ENCODE results near the gene BCL11A.

Gene BCL11A

GRCh38 chr2:60456115-60456770 is 97.2 kb downstream of the BCL11A start:
- no peak for DNase-seq

DNA sequence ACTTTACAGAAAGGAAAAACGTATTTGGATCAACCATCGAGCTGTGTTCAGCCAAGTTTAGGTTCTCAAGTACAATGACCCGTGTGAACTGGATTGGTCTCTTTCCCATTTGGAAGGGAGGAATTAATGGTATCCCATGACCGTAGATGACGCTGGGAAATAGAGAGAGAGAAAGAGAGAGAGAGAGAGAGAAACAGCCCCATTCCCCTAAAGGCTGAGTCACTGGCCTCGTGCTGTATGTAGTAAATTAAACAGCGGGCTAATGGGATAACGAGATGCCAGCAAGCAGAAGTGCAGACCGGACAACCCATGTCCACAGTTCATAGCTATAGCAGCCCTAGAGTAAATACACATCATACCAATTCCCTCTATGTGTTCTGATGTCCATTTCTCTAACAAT is 99.6 kb downstream of the BCL11A start:
- DNase-seq = no peak

GRCh38 chr2:60453301-60453700 is 100.2 kb downstream of the BCL11A start:
- DNase-seq = no peak

GRCh38 chr2:60450488-60450887 is 103.0 kb downstream of the BCL11A start:
- no peak for DNase-seq

- no peak for DNase-seq
Observed at GRCh38 chr2:60447943-60448342, 105.5 kb downstream of the BCL11A start.

DNA sequence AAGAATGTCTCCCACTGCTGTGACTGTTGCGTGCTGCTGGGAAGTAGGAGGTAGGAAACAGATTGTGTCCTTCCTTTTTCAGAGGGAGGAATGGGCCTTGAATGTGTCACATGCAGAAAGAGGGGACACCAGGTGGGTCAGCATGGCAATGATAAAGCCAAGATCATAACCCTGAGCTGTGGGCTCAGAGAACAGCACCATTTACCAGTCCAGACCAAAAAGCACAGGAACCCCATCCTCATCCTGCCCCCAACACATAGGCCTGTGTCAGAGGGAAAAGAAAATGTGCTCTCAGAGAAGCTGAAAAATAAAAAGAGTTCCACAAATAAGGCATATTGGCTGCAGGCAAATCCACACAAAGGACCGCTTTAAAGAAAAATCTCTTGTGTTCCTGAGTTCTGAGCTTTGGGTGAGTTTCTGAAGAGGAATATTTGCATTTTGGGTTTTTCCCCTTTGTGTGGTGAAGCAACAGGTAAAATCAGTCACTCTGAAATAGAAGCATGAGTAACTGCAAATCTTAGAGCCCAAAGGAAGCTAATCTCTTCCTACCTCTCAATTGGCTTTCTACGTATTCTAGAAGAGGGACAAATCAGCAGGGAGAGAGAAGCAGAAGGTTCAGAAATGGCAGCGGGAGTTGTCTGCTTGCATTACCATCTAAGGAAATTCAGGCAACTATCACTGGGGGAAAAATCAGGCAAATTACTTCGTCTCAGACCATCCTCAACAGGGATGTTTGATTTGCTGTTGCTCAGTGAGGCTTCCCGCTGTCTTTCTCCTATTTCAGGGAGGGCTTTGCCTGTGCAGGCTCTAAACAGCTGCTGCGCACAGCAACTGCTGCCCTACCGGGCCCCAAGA is 106.8 kb downstream of the BCL11A start:
- no peak for DNase-seq

DNA sequence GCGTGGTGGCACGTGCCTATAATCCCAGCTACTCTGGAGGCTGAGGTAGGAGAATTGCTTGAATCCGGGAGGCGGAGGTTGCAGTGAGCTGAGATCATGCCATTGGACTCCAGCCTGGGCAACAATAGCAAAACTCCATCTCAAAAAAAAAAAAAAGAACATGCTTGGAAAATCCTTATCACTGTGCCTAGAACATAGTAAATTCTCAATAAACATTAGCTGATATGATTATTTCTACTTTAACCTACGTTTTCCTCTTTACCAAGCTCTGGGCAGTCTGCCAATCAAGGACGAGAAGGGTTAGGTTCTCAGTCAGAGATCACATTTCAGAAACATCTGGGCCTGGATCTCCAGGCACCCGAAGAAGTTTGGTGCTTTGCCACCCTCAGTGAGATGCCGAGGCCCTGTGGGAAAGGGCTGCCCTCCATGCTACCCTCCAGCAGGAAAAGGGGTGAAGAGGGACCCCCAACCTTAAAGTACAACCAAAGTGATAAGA is 107.7 kb downstream of the BCL11A start:
- no peak for DNase-seq

- DNase-seq = no peak
Observed at GRCh38 chr2:60442608-60443007, 110.8 kb downstream of the BCL11A start.

DNA sequence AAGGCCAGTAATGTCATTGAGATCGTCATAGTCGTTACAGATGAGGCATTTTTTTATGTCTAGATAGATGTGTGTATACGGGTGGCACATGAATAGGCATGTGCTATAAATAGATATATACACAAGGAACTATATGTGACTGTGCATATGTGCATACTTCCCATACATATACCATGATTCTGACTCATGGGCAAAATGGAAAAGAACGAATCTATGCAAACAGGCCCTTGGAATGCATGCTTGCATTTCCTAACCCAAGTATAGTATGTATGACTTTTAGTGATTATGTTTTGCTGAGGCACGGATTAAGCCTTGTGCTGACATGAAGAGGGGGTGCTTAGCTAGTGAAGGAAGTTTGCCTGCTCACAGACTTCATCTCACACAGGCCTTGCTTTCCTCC is 111.7 kb downstream of the BCL11A start:
- no peak for DNase-seq

DNA sequence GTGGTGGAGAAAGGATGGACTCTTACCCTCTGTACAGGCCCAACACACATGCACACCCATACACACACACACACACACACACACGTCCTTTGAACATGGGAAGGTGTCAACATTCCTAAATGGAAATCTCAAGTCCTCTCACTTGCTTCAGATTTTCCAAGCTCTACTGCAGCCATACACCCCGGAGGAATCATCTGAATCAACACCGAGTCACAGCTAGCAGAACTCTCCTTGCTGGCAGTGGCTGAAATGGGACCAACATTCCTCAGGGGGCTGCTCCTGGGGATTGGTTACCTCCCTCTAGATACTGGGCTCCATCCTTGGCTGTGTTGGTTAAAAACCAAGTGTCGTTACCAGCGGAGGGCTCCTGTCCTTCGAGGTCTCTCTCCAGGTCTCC is 112.7 kb downstream of the BCL11A start:
- DNase-seq = no peak

DNA sequence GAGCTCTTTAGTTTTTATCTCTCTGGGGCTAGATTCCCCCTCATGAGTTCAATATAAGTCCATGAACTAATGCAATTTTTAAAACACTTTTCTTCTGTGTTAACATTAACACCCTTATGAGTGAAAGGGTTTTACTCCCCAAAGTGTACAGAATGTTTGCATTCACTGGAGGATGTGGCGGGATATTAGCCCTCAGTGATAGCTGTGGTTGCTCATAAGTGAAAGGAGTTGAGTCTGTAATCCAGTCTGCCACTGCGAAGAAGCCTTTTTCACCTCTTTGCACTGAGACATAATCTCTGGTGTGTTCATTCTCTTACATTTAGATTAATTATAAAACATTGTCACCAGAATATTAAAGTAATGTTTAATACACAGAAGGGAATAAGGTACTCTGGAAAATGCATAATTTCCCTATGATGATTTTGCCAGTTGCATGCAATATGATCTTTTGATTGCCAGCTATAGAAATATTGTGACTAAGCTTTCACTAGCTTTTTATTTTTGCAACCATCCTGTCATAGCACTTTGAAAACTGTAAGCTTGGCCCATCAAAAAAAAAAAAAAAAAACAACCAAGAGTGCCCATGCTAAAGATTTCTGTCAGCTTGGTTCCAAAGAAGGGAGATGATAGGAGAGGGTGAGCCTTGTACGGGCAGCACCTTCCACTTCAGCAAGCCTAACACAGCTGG is 113.2 kb downstream of the BCL11A start:
- no peak for DNase-seq

DNA sequence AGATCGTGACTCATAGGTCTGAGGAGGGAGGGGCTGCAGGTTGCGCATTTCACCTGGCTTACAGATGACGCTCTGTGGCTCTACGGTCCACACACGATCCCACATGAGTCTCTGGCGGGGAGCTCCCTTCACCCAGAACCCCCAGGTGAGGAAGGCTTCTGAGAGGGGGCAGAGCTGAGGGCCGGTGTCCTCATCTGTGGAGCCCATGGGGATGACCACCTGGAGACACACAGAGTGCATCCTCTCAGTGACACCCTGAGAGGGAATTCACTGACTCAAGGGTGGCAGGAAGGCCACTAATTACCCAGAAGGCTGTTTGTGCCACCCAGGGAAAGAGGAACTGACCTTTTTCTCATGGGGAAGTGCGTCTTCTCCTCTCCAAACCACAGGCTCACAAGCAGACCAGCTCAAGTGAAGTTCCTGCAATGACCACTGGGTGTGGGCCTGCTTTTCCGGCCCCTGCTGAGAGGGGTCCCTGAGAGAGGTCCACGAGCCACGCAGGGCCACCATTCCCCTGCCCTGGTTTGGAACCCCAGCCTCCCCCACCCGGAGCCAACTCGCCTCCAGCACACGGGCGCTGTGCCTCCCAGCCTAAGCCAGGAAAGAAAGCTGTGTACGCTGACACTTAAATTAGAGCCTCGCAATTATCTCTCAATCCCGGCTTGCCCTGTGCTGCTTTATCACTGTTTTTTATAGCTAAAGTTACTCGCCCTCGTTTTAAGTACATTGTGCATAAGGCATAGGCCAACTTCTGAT is 114.1 kb downstream of the BCL11A start:
- no peak for DNase-seq

GRCh38 chr2:60438653-60439052 is 114.8 kb downstream of the BCL11A start:
- no peak for DNase-seq

DNA sequence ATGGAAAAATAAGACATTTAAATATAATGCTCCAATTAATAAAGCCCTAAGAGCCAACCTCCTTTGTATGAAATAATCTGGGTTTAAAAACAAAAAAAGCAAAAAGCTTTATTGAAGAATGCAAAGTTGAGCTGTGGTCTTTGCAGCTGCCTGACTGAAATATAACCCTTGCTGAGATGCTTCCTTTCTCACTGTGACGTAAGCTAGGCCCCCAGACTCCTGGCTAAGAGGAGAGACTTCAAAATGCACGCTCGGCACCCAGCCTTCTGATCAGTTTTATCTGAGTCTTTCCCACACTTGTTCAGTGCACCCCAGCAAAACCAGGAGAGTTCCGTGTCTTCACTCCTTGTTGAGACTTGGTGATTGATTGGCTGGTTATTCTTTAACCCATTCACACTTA is 115.3 kb downstream of the BCL11A start:
- DNase-seq = no peak

DNA sequence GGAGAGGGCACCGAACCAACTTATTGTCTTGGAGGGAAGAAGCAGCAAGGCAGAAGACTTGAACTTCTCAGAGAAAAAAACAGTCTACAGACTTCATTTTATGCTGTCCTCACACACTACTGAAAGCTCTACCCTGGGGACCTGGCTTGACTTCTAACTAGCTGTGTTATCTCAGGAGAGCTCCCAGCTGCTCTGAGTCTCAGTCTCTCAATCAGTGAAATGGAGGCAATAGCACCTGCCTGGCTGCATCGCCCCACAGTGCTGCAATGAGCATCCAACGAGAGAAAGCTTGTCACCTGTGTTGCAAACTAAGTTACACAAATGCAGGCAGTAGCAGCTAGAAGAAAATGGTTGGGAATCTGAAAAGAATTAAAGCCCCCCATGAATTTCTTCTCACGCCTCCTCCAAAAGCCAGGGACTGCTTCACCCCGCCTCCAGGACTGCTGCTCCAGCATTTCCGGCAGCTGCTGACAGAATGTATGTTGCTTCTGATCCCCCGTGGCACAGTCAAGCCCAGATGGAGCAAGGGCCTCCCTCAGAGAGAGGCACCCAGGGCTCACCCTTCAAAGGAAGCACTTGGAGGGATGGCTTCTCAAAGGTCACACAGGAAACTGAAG is 116.3 kb downstream of the BCL11A start:
- DNase-seq = no peak

- no peak for DNase-seq
Observed at GRCh38 chr2:60433018-60433596, 120.3 kb downstream of the BCL11A start.

DNA sequence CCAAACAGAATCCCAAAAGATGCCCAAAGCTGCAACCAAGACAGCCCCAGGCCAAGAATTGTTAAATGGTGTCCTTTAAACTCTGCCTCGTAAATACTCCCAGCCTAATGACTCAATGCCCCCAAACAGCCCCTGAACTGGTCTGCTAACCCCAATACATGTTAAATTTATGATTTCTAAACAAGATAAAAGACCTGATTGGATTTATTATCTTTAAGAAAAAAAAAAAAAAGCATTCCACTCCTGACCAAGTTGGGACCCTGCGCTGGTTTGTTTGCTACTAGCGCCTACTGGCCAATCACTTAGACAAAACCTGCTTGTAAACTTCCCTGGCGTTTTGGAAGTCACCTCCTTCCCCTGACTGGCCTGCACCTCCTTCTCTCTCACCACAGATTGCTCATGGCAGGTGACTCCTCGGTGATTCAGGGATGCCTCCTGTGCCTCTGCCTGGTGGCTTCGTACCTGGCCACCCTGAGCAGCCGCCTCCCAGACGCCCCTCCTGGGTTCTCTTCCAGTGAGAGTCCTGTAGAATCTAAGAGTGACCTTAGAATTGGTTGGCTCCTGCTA is 121.3 kb downstream of the BCL11A start:
- no peak for DNase-seq

- no peak for DNase-seq
Observed at GRCh38 chr2:60429681-60430080, 123.8 kb downstream of the BCL11A start.

GRCh38 chr2:60426880-60427279 is 126.6 kb downstream of the BCL11A start:
- no peak for DNase-seq

DNA sequence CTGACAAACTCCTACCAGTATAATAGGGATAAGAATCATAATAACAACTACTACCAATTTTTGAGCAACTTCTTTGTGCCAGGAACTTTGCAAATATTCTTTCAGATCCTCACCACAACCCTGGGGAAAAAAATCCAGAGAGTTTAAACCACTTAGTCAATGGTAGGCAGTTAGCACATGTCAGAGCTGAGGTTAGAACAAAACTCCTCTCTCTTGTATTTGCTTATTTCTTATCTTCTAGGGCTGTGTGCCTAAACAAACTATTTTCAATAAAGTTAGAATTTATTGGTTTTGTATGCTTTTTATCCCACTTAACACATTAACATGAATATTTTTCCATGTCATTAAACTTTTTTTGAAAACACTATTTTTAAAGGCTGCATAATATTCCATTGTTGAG is 127.1 kb downstream of the BCL11A start:
- DNase-seq = no peak

- no peak for DNase-seq
Observed at GRCh38 chr2:60424233-60424632, 129.2 kb downstream of the BCL11A start.

DNA sequence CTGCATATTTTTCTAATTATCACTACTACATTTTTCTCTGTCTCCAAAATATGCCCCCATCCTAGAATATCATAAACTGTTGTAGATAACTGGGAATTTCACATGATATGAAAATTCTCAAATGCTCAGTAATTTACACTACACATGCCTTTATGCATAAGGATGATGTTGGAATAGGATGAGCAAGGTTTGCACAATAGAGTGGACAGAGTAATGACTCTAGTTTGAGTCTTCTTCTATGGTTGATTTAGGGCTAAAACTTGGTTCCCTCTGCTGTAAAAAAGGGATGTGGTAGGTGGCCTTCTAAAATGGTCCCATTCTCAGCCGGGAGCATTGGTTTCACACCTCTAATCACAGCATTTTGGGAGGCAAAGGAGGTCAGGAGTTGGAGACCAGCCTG is 129.9 kb downstream of the BCL11A start:
- DNase-seq = no peak

Measured in NCI-H1694 (cell line).